ENCODE data around the gene CANT1. TPM values are rescaled to one million over a fixed set of nuclear protein-coding genes. Genes with fewer than 3 reads are reported as not detected.

CANT1 gene
- total RNA-seq, 4 donors from 2014 or later: 24.0 to 34.8 (median 30.3) TPM

GRCh38 chr17:79006794-79007503, 2.6 kb downstream of the CANT1 start:
- no peak for TF ChIP-seq CTCF (IDR thresholded peaks at IDR 0.05)
- DNase-seq (ENCODE audit: low spot score) (peak; percentile 16), ATAC-seq (ENCODE audit: low FRiP score) (no peak)

- TF ChIP-seq CTCF (IDR thresholded peaks at IDR 0.05): no peak
- ATAC-seq (ENCODE audit: low FRiP score): no peak
- DNase-seq (ENCODE audit: low spot score): peak; percentile 14
These were observed 3.5 kb downstream of the CANT1 start for GRCh38 chr17:79006046-79006445.

GRCh38 chr17:79005063-79005861, 4.3 kb downstream of the CANT1 start:
- DNase-seq (ENCODE audit: low spot score): peak; percentile 19
- no peak for TF ChIP-seq CTCF (IDR thresholded peaks at IDR 0.05)
- ATAC-seq (ENCODE audit: low FRiP score): no peak

GRCh38 chr17:79003661-79004411, 5.7 kb downstream of the CANT1 start:
- no peak for TF ChIP-seq CTCF (IDR thresholded peaks at IDR 0.05)
- DNase-seq (ENCODE audit: low spot score): no peak
- no peak for ATAC-seq (ENCODE audit: low FRiP score)

- peak; percentile 7 for DNase-seq (ENCODE audit: low spot score)
- no peak for TF ChIP-seq CTCF (IDR thresholded peaks at IDR 0.05)
- no peak for ATAC-seq (ENCODE audit: low FRiP score)
These were observed 6.6 kb downstream of the CANT1 start for GRCh38 chr17:79002796-79003593.

- ATAC-seq (ENCODE audit: low FRiP score) (no peak), DNase-seq (ENCODE audit: low spot score) (peak; percentile 17)
- TF ChIP-seq CTCF (IDR thresholded peaks at IDR 0.05): no peak
These were observed 7.3 kb downstream of the CANT1 start for GRCh38 chr17:79002291-79002690.

All from omental fat pad (tissue), 4 donors.